GM23338 (cell line): ENCODE results near the gene MLLT3. TPM values are rescaled to one million over a fixed set of nuclear protein-coding genes. Genes with fewer than 3 reads are reported as not detected.

Source experiments
- ATAC-seq: fragments of 200-7000 bp; cut with Tn5 transposase; 3 replicates; pipeline ENCODE4 v1.9.1; 2020
- DNase-seq: peaks from one replicate; pipeline ENCODE4 v3.0.0-alpha.2; 2015; ENCODE audit warnings: low spot score
- H2AFZ ChIP-seq: fragments of 200-600 bp; sonication (generic); 2 replicates; pipeline ENCODE4 v1.8.0; 2016; ENCODE audit warnings: antibody characterized with exemption, mild to moderate bottlenecking, moderate library complexity
- H3F3A ChIP-seq: fragments of 200-600 bp; sonication (generic); replicated peaks from 2 replicates; pipeline ENCODE4 v1.8.0; 2017; ENCODE audit warnings: antibody characterized with exemption, mixed run types, low read depth
- H3K27ac ChIP-seq: fragments of 200-600 bp; sonication (generic); 2 replicates; pipeline ENCODE4 v1.6.1; 2016; ENCODE audit warnings: low read depth
- H3K27me3 ChIP-seq: fragments of 200-600 bp; sonication (generic); 2 replicates; pipeline ENCODE4 v1.8.0; 2016; ENCODE audit warnings: mild to moderate bottlenecking, mixed run types, moderate library complexity; ENCODE audit not compliant: insufficient read depth
- H3K36me3 ChIP-seq: fragments of 200-600 bp; sonication (generic); 2 replicates; pipeline ENCODE4 v1.8.0; 2016; ENCODE audit warnings: mild to moderate bottlenecking; ENCODE audit not compliant: insufficient read depth
- H3K4me1 ChIP-seq: fragments of 200-600 bp; sonication (generic); 2 replicates; pipeline ENCODE4 v1.8.0; 2016; ENCODE audit warnings: mild to moderate bottlenecking, moderate library complexity; ENCODE audit not compliant: insufficient read depth
- H3K4me2 ChIP-seq: fragments of 200-600 bp; sonication (generic); 2 replicates; pipeline ENCODE4 v1.7.1; 2017; ENCODE audit warnings: mixed run types
- H3K4me3 ChIP-seq: fragments of 200-600 bp; sonication (generic); 2 replicates; pipeline ENCODE4 v1.6.1; 2016; ENCODE audit warnings: mixed run types
- H3K79me2 ChIP-seq: fragments of 200-600 bp; sonication (generic); replicated peaks from 2 replicates; pipeline ENCODE4 v1.8.0; 2017; ENCODE audit warnings: mild to moderate bottlenecking; ENCODE audit not compliant: insufficient read depth
- H3K9me2 ChIP-seq: fragments of 200-600 bp; sonication (generic); 2 replicates; pipeline ENCODE4 v1.8.0; 2017; ENCODE audit not compliant: insufficient read depth
- H4K20me1 ChIP-seq: fragments of 200-600 bp; sonication (generic); replicated peaks from 2 replicates; pipeline ENCODE4 v1.8.0; 2017; ENCODE audit warnings: mild to moderate bottlenecking; ENCODE audit not compliant: insufficient read depth
- H3K27ac Mint-ChIP-seq: 2 replicates; pipeline ENCODE4 v1.8.0; 2020; ENCODE audit warnings: inconsistent platforms, mild to moderate bottlenecking, moderate library complexity, mixed read lengths
- H3K27me3 Mint-ChIP-seq: 3 replicates; pipeline ENCODE4 v1.8.0; 2022; ENCODE audit warnings: low read depth, mild to moderate bottlenecking, moderate library complexity, mixed read lengths, inconsistent platforms; ENCODE audit not compliant: insufficient read depth, poor library complexity
- H3K36me3 Mint-ChIP-seq: 3 replicates; pipeline ENCODE4 v1.8.0; 2021; ENCODE audit warnings: low read depth, mild to moderate bottlenecking, inconsistent platforms, moderate library complexity, mixed read lengths
- H3K4me1 Mint-ChIP-seq: 3 replicates; pipeline ENCODE4 v1.8.0; 2020; ENCODE audit warnings: mild to moderate bottlenecking, inconsistent platforms, mixed read lengths
- H3K4me3 Mint-ChIP-seq: 3 replicates; pipeline ENCODE4 v1.8.0; 2021; ENCODE audit warnings: moderate library complexity, mild to moderate bottlenecking, inconsistent platforms, mixed read lengths
- H3K9me3 Mint-ChIP-seq: 3 replicates; pipeline ENCODE4 v1.8.0; 2020; ENCODE audit warnings: moderate library complexity, mild to moderate bottlenecking, inconsistent platforms, mixed read lengths
- EZH2 ChIP-seq: fragments of 200-600 bp; sonication (generic); IDR thresholded peaks from one replicate; pipeline ENCODE4 v1.8.0; 2017; ENCODE audit warnings: antibody characterized with exemption, mild to moderate bottlenecking, low read depth; ENCODE audit not compliant: unreplicated experiment
- EZH2phosphoT487 ChIP-seq: fragments of 200-600 bp; sonication (generic); IDR thresholded peaks from one replicate; pipeline ENCODE4 v1.8.1; 2018; ENCODE audit warnings: antibody characterized with exemption; ENCODE audit not compliant: unreplicated experiment
- NANOG ChIP-seq: IDR thresholded peaks from 2 replicates; pipeline ENCODE4 v1.6.1; 2016; ENCODE audit warnings: antibody characterized with exemption, borderline replicate concordance
- POLR2AphosphoS5 ChIP-seq: IDR thresholded peaks from 2 replicates; pipeline ENCODE4 v1.6.1; 2016; ENCODE audit warnings: antibody characterized with exemption, low read depth
- ZNF114 ChIP-seq: fragments of 250-450 bp; sonication (Bioruptor Pico); IDR thresholded peaks from 2 replicates; pipeline ENCODE4 v1.5.0; 2020; ENCODE audit warnings: mild to moderate bottlenecking, moderate library complexity
- ZNF331 ChIP-seq: fragments of 250-450 bp; sonication (Bioruptor Pico); IDR thresholded peaks from 2 replicates; pipeline ENCODE4 v1.5.0; 2020; ENCODE audit warnings: low read depth, mild to moderate bottlenecking, moderate library complexity
- polyA plus RNA-seq: library from polyadenylated mRNA; unstranded; fragments of >200 nt; fragmentation: Nextera tagmentation; extraction: Ambion mirVana; gene quantifications from 2 replicates; pipeline ENCODE4 v1.2.1, GENCODE V29; 2016
- total RNA-seq: library from RNA; depleted of rRNA; stranded (reverse); fragments of >200 nt; shearing (Covaris generic); gene quantifications from 2 replicates; pipeline ENCODE4 v1.2.3, GENCODE V29; 2014
- TF ChIP-seq, protein P1 (sequence below): IDR thresholded peaks from 2 replicates; pipeline ENCODE4 v1.6.1; 2016; ENCODE audit warnings: antibody characterized with exemption
- TF ChIP-seq, protein P2 (sequence below), 2 experiments: fragments of 200-600 bp in 1 of 2; sonication (generic) in 1 of 2; conservative IDR thresholded peaks; 2 replicates each; pipeline versions ENCODE4 v1.5.1 to v1.6.1; 2016 to 2017; ENCODE audit warnings: antibody characterized with exemption in 2 of 2, low read depth in 2 of 2, mild to moderate bottlenecking in 2 of 2, moderate library complexity in 1 of 2
- TF ChIP-seq, protein P3 (sequence below): IDR thresholded peaks from one replicate; pipeline ENCODE4 v1.6.1; 2018; ENCODE audit warnings: antibody characterized with exemption; ENCODE audit not compliant: unreplicated experiment

MLLT3 gene
- total and polyA plus RNA-seq, 2 experiments from 2014 or later, result 7.5 to 9.5 TPM

DNA sequence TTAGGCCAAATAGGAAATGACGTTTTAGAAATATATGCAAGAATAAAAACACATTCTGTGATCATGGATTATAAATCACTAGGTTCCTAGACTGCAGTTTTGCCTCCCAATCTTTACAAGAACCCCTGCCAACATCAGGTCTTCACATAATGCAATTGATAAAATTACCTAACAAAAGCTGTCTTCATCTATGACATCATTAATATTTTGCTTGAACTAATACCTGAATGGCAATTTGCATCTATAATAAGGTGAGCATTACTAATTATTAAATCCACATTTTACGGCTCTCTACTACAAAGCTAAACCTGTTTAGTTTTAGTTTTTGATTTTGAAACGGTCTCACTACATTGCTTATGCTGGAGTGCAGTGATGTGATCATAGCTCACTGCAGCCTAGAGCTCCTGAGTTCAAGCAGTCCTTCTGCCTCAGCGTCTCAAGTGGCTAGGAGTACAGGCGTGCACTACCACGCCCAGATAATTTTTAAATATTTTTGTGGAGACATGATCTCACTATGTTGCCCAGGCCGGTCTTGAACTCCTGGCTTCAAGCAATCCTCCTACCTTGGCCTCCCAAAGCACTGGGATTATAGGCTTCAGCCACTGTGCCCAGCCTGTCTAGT lies 218.0 kb downstream of the MLLT3 start:
- ATAC-seq, result no peak
- no peak for TF ChIP-seq POLR2AphosphoS5
- TF ChIP-seq, protein P1, sequence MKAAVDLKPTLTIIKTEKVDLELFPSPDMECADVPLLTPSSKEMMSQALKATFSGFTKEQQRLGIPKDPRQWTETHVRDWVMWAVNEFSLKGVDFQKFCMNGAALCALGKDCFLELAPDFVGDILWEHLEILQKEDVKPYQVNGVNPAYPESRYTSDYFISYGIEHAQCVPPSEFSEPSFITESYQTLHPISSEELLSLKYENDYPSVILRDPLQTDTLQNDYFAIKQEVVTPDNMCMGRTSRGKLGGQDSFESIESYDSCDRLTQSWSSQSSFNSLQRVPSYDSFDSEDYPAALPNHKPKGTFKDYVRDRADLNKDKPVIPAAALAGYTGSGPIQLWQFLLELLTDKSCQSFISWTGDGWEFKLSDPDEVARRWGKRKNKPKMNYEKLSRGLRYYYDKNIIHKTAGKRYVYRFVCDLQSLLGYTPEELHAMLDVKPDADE, result no peak
- no peak overlapping the region for H3K4me3 ChIP-seq
- no peak overlapping the region for H3K27ac ChIP-seq
- no peaks in the 10 kb centered on the region for H3K36me3 ChIP-seq
- Mint-ChIP-seq H3K27ac (no peak overlapping the region), H3K4me1 (peaks cover 13% of the 10 kb centered on the region), H3K27me3 (no peaks in the 10 kb centered on the region), H3K9me3 (no peaks in the 10 kb centered on the region), H3K4me3 (no peak overlapping the region), H3K36me3 (no peaks in the 10 kb centered on the region)
- peaks cover 14% of the 10 kb centered on the region for H3K4me1 ChIP-seq
- no peak overlapping the region for H2AFZ ChIP-seq
- no peaks in the 10 kb centered on the region for H3K27me3 ChIP-seq
- H3K79me2 ChIP-seq, result no peaks in the 10 kb centered on the region
- no peaks in the 10 kb centered on the region for H4K20me1 ChIP-seq
- H3K4me2 ChIP-seq, result no peak overlapping the region
- no peaks in the 10 kb centered on the region for H3F3A ChIP-seq
- no peaks in the 10 kb centered on the region for H3K9me2 ChIP-seq
- DNase-seq, result no peak

DNA sequence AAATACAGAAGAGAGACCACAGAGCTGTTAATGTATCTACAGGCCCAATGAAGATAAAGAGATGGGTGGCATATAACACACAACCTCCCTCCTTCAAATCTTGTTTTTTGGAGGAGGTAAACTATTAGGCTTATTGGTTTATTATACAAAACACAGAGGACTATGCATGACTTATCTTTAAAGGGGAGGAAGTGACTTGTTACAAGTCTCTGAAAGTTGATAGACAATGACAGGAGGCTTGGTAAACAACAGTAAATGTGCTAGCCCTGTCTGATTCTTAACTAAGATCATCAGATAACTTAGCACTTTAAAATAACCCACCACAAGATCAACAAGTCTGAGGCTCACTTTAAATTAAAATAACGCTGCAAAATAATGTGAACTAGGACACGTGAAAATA lies 219.0 kb downstream of the MLLT3 start:
- H2AFZ ChIP-seq, result no peak overlapping the region
- H3K4me3 Mint-ChIP-seq, result no peak overlapping the region
- no peaks in the 10 kb centered on the region for H3K9me3 Mint-ChIP-seq
- no peaks in the 10 kb centered on the region for H4K20me1 ChIP-seq
- no peak overlapping the region for H3K27ac ChIP-seq
- no peak overlapping the region for H3K4me3 ChIP-seq
- no peak overlapping the region for H3K27ac Mint-ChIP-seq
- ATAC-seq, result no peak
- no peaks in the 10 kb centered on the region for H3K9me2 ChIP-seq
- H3K27me3 ChIP-seq, result no peaks in the 10 kb centered on the region
- no peak overlapping the region for H3K4me2 ChIP-seq
- no peak for DNase-seq
- H3K4me1 ChIP-seq, result peaks cover 4% of the 10 kb centered on the region
- no peaks in the 10 kb centered on the region for H3K36me3 Mint-ChIP-seq
- peaks cover 4% of the 10 kb centered on the region; the same call in 2 of the 3 replicates for H3K4me1 Mint-ChIP-seq
- H3K27me3 Mint-ChIP-seq, result no peaks in the 10 kb centered on the region
- H3F3A ChIP-seq, result no peaks in the 10 kb centered on the region
- H3K79me2 ChIP-seq, result no peaks in the 10 kb centered on the region
- H3K36me3 ChIP-seq, result no peaks in the 10 kb centered on the region
- TF ChIP-seq EZH2 (no peak), EZH2phosphoT487 (no peak), ZNF114 (CRISPR knock-in tag) (no peak), NANOG (no peak), ZNF331 (no peak)
- TF ChIP-seq, protein P2, sequence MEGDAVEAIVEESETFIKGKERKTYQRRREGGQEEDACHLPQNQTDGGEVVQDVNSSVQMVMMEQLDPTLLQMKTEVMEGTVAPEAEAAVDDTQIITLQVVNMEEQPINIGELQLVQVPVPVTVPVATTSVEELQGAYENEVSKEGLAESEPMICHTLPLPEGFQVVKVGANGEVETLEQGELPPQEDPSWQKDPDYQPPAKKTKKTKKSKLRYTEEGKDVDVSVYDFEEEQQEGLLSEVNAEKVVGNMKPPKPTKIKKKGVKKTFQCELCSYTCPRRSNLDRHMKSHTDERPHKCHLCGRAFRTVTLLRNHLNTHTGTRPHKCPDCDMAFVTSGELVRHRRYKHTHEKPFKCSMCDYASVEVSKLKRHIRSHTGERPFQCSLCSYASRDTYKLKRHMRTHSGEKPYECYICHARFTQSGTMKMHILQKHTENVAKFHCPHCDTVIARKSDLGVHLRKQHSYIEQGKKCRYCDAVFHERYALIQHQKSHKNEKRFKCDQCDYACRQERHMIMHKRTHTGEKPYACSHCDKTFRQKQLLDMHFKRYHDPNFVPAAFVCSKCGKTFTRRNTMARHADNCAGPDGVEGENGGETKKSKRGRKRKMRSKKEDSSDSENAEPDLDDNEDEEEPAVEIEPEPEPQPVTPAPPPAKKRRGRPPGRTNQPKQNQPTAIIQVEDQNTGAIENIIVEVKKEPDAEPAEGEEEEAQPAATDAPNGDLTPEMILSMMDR (conservative IDR thresholded peaks at IDR 0.05; ENCODE audit: low read depth in 2 of 2), result no peak
- TF ChIP-seq, protein P3, sequence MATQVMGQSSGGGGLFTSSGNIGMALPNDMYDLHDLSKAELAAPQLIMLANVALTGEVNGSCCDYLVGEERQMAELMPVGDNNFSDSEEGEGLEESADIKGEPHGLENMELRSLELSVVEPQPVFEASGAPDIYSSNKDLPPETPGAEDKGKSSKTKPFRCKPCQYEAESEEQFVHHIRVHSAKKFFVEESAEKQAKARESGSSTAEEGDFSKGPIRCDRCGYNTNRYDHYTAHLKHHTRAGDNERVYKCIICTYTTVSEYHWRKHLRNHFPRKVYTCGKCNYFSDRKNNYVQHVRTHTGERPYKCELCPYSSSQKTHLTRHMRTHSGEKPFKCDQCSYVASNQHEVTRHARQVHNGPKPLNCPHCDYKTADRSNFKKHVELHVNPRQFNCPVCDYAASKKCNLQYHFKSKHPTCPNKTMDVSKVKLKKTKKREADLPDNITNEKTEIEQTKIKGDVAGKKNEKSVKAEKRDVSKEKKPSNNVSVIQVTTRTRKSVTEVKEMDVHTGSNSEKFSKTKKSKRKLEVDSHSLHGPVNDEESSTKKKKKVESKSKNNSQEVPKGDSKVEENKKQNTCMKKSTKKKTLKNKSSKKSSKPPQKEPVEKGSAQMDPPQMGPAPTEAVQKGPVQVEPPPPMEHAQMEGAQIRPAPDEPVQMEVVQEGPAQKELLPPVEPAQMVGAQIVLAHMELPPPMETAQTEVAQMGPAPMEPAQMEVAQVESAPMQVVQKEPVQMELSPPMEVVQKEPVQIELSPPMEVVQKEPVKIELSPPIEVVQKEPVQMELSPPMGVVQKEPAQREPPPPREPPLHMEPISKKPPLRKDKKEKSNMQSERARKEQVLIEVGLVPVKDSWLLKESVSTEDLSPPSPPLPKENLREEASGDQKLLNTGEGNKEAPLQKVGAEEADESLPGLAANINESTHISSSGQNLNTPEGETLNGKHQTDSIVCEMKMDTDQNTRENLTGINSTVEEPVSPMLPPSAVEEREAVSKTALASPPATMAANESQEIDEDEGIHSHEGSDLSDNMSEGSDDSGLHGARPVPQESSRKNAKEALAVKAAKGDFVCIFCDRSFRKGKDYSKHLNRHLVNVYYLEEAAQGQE, result no peak
- TF ChIP-seq, protein P1, result no peak
